ENCODE measurements around the gene BTBD10.

BTBD10 gene

DNA sequence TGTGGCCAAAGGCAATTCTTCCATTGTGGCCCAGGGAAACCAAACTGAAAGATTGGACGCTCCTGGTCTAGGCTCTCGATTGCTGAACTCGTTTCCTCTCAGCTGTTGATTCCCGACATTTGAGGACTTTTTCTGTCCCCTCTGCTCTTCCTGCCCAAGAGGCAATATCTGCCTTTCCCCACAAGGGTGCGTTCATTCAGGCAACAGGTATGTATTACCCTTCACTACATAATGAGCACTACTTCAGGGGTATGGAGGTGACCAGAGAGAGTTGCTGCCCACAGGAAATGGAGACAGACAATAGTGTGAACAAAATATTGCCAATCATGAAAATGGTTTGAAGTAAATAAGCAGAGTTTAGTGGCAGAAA is 24.6 kb upstream of the BTBD10 start:
- H3K27ac ChIP-seq: no peak overlapping the region
- no peaks in the 10 kb centered on the region for H3K36me3 ChIP-seq (replicated peaks)
- TF ChIP-seq, protein P1, sequence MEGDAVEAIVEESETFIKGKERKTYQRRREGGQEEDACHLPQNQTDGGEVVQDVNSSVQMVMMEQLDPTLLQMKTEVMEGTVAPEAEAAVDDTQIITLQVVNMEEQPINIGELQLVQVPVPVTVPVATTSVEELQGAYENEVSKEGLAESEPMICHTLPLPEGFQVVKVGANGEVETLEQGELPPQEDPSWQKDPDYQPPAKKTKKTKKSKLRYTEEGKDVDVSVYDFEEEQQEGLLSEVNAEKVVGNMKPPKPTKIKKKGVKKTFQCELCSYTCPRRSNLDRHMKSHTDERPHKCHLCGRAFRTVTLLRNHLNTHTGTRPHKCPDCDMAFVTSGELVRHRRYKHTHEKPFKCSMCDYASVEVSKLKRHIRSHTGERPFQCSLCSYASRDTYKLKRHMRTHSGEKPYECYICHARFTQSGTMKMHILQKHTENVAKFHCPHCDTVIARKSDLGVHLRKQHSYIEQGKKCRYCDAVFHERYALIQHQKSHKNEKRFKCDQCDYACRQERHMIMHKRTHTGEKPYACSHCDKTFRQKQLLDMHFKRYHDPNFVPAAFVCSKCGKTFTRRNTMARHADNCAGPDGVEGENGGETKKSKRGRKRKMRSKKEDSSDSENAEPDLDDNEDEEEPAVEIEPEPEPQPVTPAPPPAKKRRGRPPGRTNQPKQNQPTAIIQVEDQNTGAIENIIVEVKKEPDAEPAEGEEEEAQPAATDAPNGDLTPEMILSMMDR (IDR thresholded peaks at IDR 0.05; ENCODE audit: low read depth, low read length, missing control alignments): peak; percentile 42
- H3K27me3 ChIP-seq (replicated peaks): no peaks in the 10 kb centered on the region
- in situ Hi-C loops (cut with HindIII; ENCODE audit: low pct_ligation_motif_present, low sequenced_read_pairs): no loop called here
- peak; percentile 11 for DNase-seq
- no peak overlapping the region for H3K4me3 ChIP-seq (ENCODE audit: low read depth, low read length)

DNA sequence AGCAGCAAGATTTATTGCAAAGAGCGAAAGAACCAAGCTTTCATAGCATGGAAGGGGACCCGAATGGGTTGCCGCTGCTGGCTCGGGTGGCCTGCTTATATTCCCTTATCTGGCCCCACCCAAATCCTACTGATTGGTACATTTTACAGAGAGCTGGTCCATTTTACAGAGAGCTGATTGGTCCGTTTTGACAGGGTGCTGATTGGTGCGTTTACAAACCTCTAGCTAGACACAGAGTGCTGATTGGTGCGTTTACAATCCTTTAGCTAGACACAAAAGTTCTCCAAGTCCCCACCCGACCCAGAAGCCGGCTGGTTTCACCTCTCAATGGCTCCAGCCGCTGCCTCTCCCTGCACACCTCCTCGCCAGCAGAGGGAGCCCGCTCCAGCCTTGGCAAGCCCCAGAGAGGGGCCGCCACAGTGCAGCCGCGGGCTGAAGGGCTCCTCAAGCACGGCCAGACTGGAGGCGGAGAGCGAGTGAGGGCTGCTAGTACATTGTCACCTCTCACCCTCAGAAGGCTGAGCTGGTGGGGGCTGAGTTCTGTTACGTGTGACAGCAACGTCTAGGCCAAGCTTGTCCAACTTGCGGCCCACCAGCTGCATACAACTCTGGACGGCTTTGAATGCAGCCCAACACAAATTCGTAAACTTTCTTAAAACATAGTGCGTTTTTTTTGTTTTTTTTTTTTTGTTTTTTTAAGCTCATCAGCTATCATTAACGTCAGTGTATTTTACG is 24.1 kb upstream of the BTBD10 start:
- Histone ChIP-seq H3K27ac (no peak overlapping the region), H3K4me3 (ENCODE audit: low read depth, low read length) (no peak overlapping the region), H3K36me3 (replicated peaks) (no peaks in the 10 kb centered on the region), H3K27me3 (replicated peaks) (no peaks in the 10 kb centered on the region)
- TF ChIP-seq, protein P1 (IDR thresholded peaks at IDR 0.05; ENCODE audit: low read depth, low read length, missing control alignments): peak; percentile 52
- DNase-seq: peak; percentile 13
- in situ Hi-C loops (cut with HindIII; ENCODE audit: low pct_ligation_motif_present, low sequenced_read_pairs): no loop called here

DNA sequence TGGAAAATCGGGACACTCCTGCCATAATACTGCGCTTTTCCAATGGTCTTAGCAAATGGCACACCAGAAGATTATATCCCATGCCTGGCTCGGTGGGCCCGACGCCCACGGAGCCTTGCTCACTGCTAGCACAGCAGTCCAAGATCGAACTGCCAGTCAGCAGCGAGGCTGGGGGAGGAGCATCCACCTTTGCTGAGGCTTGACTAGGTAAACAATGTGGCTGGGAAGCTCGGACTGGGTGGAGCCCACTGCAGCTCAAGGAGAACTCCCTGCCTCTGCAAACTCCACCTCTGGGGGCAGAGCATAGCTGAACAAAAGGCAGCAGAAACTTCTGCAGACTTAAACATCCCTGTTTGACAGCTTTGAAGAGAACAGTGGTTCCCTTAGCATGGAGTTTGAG is 17.2 kb upstream of the BTBD10 start:
- TF ChIP-seq, protein P1 (IDR thresholded peaks at IDR 0.05; ENCODE audit: low read depth, low read length, missing control alignments): no peak
- H3K27ac ChIP-seq: no peak overlapping the region
- in situ Hi-C loops (cut with HindIII; ENCODE audit: low pct_ligation_motif_present, low sequenced_read_pairs): no loop called here
- H3K4me3 ChIP-seq (ENCODE audit: low read depth, low read length): no peak overlapping the region
- DNase-seq: no peak
- no peaks in the 10 kb centered on the region for H3K27me3 ChIP-seq (replicated peaks)
- H3K36me3 ChIP-seq (replicated peaks): no peaks in the 10 kb centered on the region

DNA sequence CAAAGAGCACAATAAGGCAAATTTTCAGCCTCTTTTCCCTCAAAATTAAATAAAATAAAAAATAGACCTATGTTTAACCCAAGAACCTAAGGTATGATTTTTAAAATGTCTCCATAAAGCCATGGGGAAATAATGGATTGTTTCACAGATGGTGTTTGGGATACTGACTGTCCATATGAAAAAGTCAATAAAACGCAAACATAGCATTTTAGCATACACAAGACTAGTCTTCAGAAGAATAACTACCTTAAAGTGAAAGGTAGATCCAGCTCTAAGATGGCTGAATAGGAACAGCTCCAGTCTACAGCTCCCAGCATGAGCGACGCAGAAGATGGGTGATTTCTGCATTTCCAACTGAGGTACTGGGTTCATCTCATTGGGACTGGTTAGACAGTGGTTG is 16.7 kb upstream of the BTBD10 start:
- in situ Hi-C loops (cut with HindIII; ENCODE audit: low pct_ligation_motif_present, low sequenced_read_pairs): no loop called here
- Histone ChIP-seq H3K4me3 (ENCODE audit: low read depth, low read length) (no peak overlapping the region), H3K36me3 (replicated peaks) (no peaks in the 10 kb centered on the region), H3K27ac (no peak overlapping the region), H3K27me3 (replicated peaks) (no peaks in the 10 kb centered on the region)
- TF ChIP-seq, protein P1 (IDR thresholded peaks at IDR 0.05; ENCODE audit: low read depth, low read length, missing control alignments): no peak
- no peak for DNase-seq

DNA sequence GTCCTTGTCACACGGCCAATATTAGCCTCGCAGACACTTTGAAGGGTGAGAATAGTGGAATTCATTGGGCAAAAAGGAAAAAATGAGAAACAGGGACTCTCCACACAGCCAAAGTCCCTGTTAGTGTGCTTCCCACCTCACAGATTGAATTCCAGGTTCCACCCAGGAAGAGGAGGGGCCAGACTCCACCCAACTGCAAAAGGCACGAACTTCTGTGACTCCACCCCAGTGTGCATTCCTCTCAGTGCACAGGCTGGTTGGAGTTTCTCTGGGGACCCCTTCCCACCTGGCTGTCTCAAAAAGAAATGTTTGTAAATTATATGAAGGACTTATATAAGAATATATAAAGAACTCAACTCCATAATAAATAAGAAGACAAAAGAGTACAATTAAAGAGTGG is 12.1 kb upstream of the BTBD10 start:
- no peak for DNase-seq
- Histone ChIP-seq H3K4me3 (ENCODE audit: low read depth, low read length) (no peak overlapping the region), H3K27me3 (replicated peaks) (no peaks in the 10 kb centered on the region), H3K36me3 (replicated peaks) (no peaks in the 10 kb centered on the region), H3K27ac (no peak overlapping the region)
- in situ Hi-C loops (cut with HindIII; ENCODE audit: low pct_ligation_motif_present, low sequenced_read_pairs): no loop called here
- TF ChIP-seq, protein P1 (IDR thresholded peaks at IDR 0.05; ENCODE audit: low read depth, low read length, missing control alignments): no peak

All from brain microvascular endothelial cell (primary cell).